Fibroblast of mammary gland (primary cell): Measurements from ENCODE around the gene SLC6A8.
"Not testable (repeated sequence)": the region's sequence is repeated elsewhere in the genome, so short reads cannot be mapped to it uniquely, and the experiment has no call there.

ENCODE experiments used
- DNase-seq: peaks from one replicate; pipeline ENCODE4 v3.0.0-alpha.2; 2010; ENCODE audit warnings: low read depth
- H3K4me3 ChIP-seq: 2 replicates; pipeline ENCODE4 v1.5.1; 2011; ENCODE audit warnings: low read depth, mild to moderate bottlenecking, low read length, moderate library complexity; ENCODE audit not compliant: control insufficient read depth
- CTCF ChIP-seq: conservative IDR thresholded peaks from 2 replicates; pipeline ENCODE4 v1.5.1; 2011; ENCODE audit warnings: low read depth, low read length, inconsistent platforms; ENCODE audit not compliant: control insufficient read depth, insufficient read depth

The SLC6A8 gene

GRCh38 chrX:153696100-153696499, 8.4 kb downstream of the SLC6A8 start:
- TF ChIP-seq CTCF: no peak
- no peak for DNase-seq
- no peak overlapping the region for H3K4me3 ChIP-seq

GRCh38 chrX:153696538-153696937, 8.8 kb downstream of the SLC6A8 start:
- not testable (repeated sequence) for DNase-seq, H3K4me3 ChIP-seq

DNA sequence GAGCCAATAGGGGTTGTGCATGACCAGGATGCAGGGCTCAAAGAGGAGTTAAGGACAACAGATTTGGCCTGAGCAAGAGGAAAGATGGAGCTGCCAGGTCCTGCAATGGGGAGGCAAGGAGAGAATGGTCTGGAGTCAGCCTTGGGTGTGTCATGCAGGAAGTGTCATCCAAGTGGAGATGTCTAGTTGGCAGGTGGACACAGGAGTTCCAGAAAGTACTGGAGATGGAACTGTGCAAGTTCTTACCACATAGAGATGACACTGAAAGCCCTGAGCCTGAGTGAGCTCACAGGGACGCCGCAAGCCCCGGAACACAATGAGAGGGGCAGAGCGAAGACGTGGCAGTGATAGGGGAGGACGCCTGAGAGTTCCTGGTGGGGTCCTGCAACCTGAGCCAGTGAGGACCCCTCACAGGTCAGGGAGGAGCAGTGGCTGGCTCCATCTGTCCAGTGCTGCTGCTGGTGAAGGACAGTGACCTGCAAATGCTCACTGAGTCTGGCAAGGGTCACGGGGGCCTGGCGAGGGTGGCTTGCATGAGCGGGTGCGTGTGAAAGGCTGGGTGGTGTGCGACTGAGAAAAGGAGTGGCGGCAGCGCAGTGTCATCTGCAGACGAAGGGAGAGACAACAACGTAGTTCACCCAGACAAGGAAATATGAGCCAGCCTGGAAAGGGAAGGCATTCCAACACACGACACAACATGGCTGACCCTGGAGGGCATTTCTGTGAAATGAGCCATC, 9.4 kb downstream of the SLC6A8 start:
- not testable (repeated sequence) for H3K4me3 ChIP-seq, DNase-seq

DNA sequence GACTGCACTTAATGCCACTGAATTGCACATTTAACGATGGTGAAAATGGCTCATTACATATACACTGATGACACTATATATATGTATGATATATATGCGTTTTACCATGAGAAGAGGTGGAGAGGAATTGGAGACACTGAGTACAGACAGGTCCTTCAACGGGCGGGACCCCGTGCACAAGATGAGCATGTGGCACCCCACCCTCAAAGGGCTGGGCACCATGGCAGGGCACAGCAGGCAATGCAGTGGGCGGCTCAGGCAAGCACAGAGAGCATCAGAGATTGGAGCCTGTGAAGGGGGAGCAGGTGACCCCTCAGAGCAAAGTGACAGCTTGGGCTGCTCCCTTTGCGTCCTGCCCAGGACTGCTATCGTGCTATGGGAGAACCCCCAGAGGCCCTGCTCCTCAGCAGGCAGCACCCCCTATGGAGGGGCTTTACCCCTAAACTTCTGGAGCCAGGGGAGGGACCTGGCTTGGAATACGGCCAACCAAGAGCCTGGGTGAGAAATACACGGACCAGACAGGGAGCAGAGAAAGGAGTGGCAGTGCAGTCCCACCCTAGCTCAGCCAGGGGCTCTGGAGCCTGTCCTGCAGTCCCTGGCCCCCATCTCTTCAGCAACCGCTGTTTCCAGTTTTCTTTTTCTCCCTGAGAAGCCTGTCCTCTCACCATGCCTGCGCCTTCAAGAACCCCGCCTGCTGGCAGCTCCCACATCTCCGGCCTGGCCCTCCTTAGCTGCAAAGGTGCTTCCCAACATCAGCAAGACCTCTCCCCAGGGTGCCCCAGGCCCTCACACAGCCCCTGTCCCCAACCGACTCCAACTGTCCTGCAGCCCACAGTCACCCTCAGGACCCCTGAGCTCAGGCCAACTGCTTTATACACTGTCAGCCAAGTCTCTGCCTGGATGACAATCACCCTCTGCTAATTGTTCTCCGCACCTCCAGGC, 10.5 kb downstream of the SLC6A8 start:
- no peak for TF ChIP-seq CTCF
- no peak overlapping the region for H3K4me3 ChIP-seq
- DNase-seq: no peak

DNA sequence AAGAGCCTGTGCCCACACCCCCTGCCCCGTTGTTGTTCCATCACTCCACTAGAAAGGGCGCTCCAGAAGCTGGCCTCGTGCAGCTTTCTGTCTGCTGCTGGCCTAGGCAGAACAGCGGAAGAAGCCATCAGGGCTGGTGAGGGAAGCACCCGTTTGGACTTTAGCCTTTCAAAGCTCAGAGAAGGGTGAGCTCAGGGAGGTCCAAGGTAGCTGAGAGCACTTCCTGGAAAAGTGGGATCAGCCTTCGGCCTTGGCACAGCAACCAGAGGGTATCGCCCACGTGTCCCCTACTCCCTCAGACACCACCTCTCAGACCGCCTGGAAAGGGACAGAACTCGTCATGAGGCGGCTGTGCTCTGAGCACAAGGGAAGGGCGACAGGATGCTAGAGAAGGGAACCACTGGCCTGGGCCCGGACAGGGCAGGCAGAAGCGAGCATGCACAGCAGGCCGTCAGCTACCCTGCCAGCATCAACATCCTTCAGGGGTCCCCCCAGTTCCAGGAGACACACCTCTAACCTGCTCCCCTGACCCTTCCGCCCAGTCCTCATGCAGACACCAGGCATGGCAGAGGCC, 11.6 kb downstream of the SLC6A8 start:
- not testable (repeated sequence) for H3K4me3 ChIP-seq

DNA sequence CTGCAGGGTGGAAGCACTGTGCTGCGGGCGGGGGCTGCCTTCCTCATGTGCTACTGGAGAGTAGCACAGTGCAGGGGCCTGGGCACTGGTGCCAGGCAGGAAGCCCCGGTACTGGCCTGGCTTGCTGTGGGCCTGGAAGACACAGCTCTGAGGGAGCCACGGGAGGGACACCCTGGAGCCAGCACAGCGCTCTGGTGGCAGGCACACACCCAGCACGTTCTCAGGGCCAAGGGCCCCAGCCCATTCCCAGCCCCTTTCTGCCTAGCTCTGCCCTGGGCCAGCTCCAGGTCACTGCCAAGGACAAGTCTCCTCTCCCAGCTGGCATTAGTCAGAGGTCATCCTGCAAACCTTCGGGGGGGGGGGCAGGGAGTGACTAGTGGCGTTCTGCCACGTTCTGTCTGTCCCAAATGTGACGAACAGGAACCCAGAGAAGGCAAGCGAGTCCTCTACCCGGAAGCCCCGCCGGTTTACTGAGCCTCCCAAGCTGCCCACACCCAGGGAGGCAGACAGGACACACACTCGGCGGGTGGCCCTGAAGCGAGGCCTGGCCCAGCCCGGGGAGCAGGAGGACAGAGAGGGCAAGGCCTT, 12.2 kb downstream of the SLC6A8 start:
- not testable (repeated sequence) for DNase-seq, H3K4me3 ChIP-seq

More for the DNA sequence above, 11.6 kb downstream of the SLC6A8 start:
- DNase-seq: not testable (repeated sequence)

DNA sequence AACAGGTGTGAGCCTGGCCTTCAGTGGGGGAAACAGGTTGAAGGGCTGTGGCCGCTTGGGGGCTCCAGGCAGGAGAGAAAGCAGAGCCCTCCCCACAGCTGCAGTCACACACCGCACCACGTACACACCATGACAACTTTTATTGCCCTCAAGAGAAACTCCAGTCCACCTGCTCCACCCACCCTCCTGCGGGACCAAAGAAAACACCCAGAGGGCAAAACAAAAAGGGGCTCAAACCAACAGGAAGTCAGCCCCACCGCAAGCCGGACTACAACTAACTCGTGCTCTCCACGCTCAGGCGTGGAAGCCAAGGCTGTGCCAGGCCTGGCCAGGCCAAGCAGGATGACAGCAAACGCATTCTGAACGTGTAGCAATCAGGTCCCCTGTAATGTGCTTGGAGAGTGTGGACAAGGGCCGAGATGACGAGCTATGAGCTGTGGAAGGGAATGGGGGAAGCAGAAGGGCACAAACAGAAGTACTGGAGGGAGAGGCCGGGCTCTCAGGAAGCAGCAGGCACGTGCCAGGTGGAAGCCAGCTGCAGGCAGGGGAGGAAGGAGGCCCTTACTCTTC, 12.7 kb downstream of the SLC6A8 start:
- H3K4me3 ChIP-seq: no peak overlapping the region
- DNase-seq: no peak
- no peak for TF ChIP-seq CTCF

- no peak for TF ChIP-seq CTCF
- H3K4me3 ChIP-seq: no peak overlapping the region
- no peak for DNase-seq
Measured at GRCh38 chrX:153700967-153701366, 13.2 kb downstream of the SLC6A8 start.
